Measurements from ENCODE around the gene MRPL48. TPM values are rescaled to one million over a fixed set of nuclear protein-coding genes. Genes with fewer than 3 reads are reported as not detected.

MRPL48 gene
- total and polyA plus RNA-seq, 10 of the 15 experiments (the other 5 are each of a cell fraction or from before 2014, with no cell fraction given): 46.7 to 159 (median 83.4) TPM

GRCh38 chr11:73800276-73800806, 12.7 kb downstream of the MRPL48 start:
- ATAC-seq (no peak), DNase-seq (ENCODE audit: low read depth, low spot score) (no peak), FAIRE-seq (no peak)
- intact Hi-C loops (cut with micrococcal nuclease; ENCODE audit: unreplicated experiment): no loop called here
- BruUV-seq (replicated peaks): no TSS peak
- Histone ChIP-seq H3K4me2 (ENCODE audit: control insufficient read depth, insufficient read depth) (no peak overlapping the region), H3K36me3 (ENCODE audit: control insufficient read depth in 2 of 2, insufficient read depth in 2 of 2, low read length in 1 of 2) (peaks cover 0 to 1% of the 10 kb centered on the region in 2 experiments; a peak in 2 of 4 replicates), H3K4me1 (ENCODE audit: control insufficient read depth, insufficient read depth, low read length) (no peaks in the 10 kb centered on the region), H3K79me2 (ENCODE audit: control insufficient read depth, insufficient read depth, low read length) (no peaks in the 10 kb centered on the region), H3K27me3 (replicated peaks in 1 of 2; ENCODE audit: control insufficient read depth in 2 of 2, insufficient read depth in 2 of 2, low read length in 1 of 2) (no peaks in the 10 kb centered on the region), H3K9me3 (replicated peaks; ENCODE audit: control insufficient read depth, insufficient read depth, low read length) (no peaks in the 10 kb centered on the region), H4K20me1 (ENCODE audit: control insufficient read depth, insufficient read depth) (no peaks in the 10 kb centered on the region), H3K9ac (ENCODE audit: control insufficient read depth, insufficient read depth, low read length) (no peak overlapping the region), H2AFZ (ENCODE audit: control insufficient read depth, low read depth, low read length) (no peak overlapping the region), H3K4me3 (no peak overlapping the region), H3K27ac (ENCODE audit: control insufficient read depth, insufficient read depth) (no peak overlapping the region)
- ChIA-PET SMC1A (ENCODE audit: uncharacterized antibody, unreplicated experiment) (no interaction called here), CTCF (no interaction called here), POLR2A (interaction anchor here (0.7 to 0.8 kb wide), 3 partner anchors 74 to 383 kb away, joined by 3 to 6 read pairs (median 4); no protein-coding TSS in a partner anchor), RAD21 (ENCODE audit: unreplicated experiment) (no interaction called here)
- 99% methylated on average over 4 of the region's 4 CpGs for WGBS (ENCODE audit: insufficient coverage, insufficient replicate concordance, low lambda C conversion rate, missing lambda C conversion rate)
- TF ChIP-seq, protein P1, sequence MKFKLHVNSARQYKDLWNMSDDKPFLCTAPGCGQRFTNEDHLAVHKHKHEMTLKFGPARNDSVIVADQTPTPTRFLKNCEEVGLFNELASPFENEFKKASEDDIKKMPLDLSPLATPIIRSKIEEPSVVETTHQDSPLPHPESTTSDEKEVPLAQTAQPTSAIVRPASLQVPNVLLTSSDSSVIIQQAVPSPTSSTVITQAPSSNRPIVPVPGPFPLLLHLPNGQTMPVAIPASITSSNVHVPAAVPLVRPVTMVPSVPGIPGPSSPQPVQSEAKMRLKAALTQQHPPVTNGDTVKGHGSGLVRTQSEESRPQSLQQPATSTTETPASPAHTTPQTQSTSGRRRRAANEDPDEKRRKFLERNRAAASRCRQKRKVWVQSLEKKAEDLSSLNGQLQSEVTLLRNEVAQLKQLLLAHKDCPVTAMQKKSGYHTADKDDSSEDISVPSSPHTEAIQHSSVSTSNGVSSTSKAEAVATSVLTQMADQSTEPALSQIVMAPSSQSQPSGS (IDR thresholded peaks at IDR 0.05; ENCODE audit: low read length): no peak
- TF ChIP-seq TBL1XR1 (IDR thresholded peaks at IDR 0.05; ENCODE audit: low read depth, low read length): no peak
- no peak for TF ChIP-seq NKRF (conservative IDR thresholded peaks at IDR 0.05)
- TF ChIP-seq HDGF (IDR thresholded peaks at IDR 0.05): no peak
- TF ChIP-seq DPF2 (IDR thresholded peaks at IDR 0.05): no peak
- in situ Hi-C loops (cut with MboI): no loop called here
